ENCODE data around the gene RARS2.

The RARS2 gene

DNA sequence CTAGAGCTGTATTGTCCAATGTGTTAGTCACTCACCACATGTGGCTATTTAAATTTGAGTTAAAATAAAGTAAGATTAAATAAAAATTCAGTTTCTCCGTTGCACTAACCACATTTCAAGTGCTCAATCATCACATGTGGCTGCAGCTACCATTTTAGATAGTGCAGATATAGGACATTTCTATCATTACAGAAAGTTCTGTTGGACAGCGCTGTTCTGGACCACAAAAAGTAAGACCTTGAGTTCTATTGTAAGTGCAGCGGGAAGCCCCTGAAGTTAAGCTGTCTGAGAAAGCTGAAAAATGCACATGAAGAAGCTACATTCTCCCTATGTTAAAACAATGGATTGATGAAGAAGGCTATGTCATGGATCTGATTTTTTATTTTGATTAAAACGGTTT is 1.2 kb upstream of the RARS2 start:
- Mint-ChIP-seq H3K27me3 (no peaks in the 10 kb centered on the region), H3K4me1 (ENCODE audit: low read depth) (peaks cover 54% of the 10 kb centered on the region), H3K9me3 (ENCODE audit: low read depth) (no peaks in the 10 kb centered on the region), H3K36me3 (peaks cover 10% of the 10 kb centered on the region), H3K4me3 (peak overlapping the region; percentile 96), H3K27ac (no peak overlapping the region)

DNA sequence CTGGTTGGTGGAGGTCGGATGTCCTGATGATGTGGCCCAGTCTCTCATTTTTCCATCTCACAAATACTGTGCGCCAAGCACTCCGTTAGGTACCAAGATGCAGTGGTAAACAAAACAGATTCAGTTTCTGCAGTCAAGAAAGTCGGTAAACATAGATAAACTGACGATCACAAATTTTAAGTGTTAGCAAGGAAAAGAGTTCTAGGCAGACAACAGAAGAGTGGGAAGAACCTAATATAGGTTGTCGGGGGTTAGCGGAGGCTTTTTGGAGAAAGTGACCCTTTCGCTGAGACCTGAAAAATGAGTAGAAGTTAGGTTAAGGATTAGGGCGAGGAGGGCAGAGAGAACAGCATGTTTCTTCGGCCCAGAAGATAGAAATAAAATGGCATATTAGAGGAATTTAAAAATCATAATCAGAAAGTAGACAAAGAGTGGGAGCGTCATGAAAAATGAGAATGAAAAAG is 662 bp upstream of the RARS2 start:
- Mint-ChIP-seq H3K36me3 (peaks cover 13% of the 10 kb centered on the region), H3K4me1 (ENCODE audit: low read depth) (peaks cover 57% of the 10 kb centered on the region), H3K27ac (peak overlapping the region; percentile 92)

GRCh38 chr6:87588756-87589407 is 905 bp downstream of the RARS2 start:
- H3K4me3 Mint-ChIP-seq = peak overlapping the region; percentile 96
- H3K4me1 Mint-ChIP-seq (ENCODE audit: low read depth) = peaks cover 70% of the 10 kb centered on the region
- H3K36me3 Mint-ChIP-seq = peaks cover 13% of the 10 kb centered on the region
- H3K27me3 Mint-ChIP-seq = no peaks in the 10 kb centered on the region
- no peaks in the 10 kb centered on the region for H3K9me3 Mint-ChIP-seq (ENCODE audit: low read depth)
- peak overlapping the region; percentile 92 for H3K27ac Mint-ChIP-seq

More for the DNA sequence above, 662 bp upstream of the RARS2 start:
- Mint-ChIP-seq H3K4me3 (peak overlapping the region; percentile 96), H3K27me3 (no peaks in the 10 kb centered on the region), H3K9me3 (ENCODE audit: low read depth) (no peaks in the 10 kb centered on the region)

DNA sequence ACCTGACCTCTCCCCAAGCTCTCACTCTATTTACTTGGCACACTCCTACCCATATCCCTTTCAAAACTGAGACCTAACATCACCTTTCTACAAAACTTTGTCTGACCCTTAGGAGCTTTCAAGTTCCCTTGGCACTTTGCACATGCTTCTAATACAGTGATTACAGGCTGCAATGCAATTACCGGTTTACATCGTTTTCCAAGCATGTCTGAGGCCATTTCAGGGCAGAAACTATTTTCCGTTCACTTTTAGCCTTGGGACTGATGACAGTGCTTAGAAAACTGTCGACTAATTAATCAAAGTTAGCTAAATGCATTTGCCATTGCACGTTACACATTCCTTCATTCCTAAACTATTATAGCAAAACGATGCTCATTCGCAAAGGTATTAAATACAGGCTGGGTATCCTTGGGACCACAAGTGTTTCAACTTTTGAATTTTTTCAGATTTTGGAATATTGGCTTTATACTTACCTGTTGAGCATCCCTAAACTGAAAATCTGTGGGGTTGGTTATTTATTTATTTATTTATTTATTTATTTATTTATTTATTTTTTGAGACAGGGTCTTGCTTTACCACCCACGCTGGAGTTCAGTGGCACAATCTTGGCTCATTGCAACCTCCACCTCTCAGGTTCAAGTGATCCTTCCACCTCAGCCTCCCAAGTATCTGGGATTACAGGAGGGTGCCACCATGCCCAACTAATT is 3.3 kb downstream of the RARS2 start:
- Mint-ChIP-seq H3K27ac (peak overlapping the region; percentile 16), H3K4me1 (ENCODE audit: low read depth) (peaks cover 74% of the 10 kb centered on the region), H3K27me3 (no peaks in the 10 kb centered on the region), H3K9me3 (ENCODE audit: low read depth) (no peaks in the 10 kb centered on the region), H3K36me3 (peaks cover 18% of the 10 kb centered on the region), H3K4me3 (peak overlapping the region; percentile 30)

DNA sequence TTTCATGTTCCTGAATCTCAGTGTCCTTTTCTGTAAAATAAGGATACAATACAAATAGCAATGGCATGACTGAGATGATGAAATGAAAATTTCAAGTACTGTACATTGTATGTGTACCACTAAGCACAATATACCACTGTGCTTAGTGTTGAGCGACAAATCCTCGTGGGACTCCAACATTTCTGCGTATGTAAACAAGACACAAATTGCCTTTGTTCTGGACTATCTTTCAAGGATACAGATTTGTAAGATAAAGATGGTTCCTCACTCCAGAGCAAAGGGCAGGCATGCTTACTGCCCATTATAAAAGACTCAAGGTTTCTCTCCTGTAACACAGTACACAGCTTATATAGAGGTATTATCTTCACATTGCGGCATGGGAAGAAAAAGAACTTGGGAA is 6.0 kb downstream of the RARS2 start:
- Mint-ChIP-seq H3K9me3 (ENCODE audit: low read depth) (no peaks in the 10 kb centered on the region), H3K27ac (no peak overlapping the region), H3K27me3 (no peaks in the 10 kb centered on the region), H3K4me1 (ENCODE audit: low read depth) (peaks cover 57% of the 10 kb centered on the region), H3K36me3 (peaks cover 21% of the 10 kb centered on the region), H3K4me3 (no peak overlapping the region)

GRCh38 chr6:87575423-87575822 is 14.4 kb downstream of the RARS2 start:
- peaks cover 18% of the 10 kb centered on the region for H3K36me3 Mint-ChIP-seq
- peaks cover 55% of the 10 kb centered on the region for H3K4me1 Mint-ChIP-seq (ENCODE audit: low read depth)
- no peak overlapping the region for H3K4me3 Mint-ChIP-seq
- H3K27ac Mint-ChIP-seq = peak overlapping the region; percentile 4
- no peaks in the 10 kb centered on the region for H3K9me3 Mint-ChIP-seq (ENCODE audit: low read depth)
- no peaks in the 10 kb centered on the region for H3K27me3 Mint-ChIP-seq

GRCh38 chr6:87574237-87574804 is 15.5 kb downstream of the RARS2 start:
- H3K27me3 Mint-ChIP-seq = no peaks in the 10 kb centered on the region
- peaks cover 14% of the 10 kb centered on the region for H3K36me3 Mint-ChIP-seq
- peak overlapping the region; percentile 50 for H3K27ac Mint-ChIP-seq
- peak overlapping the region; percentile 36 for H3K4me3 Mint-ChIP-seq
- H3K9me3 Mint-ChIP-seq (ENCODE audit: low read depth) = no peaks in the 10 kb centered on the region
- peaks cover 56% of the 10 kb centered on the region for H3K4me1 Mint-ChIP-seq (ENCODE audit: low read depth)

- peak overlapping the region; percentile 35 for H3K27ac Mint-ChIP-seq
- H3K9me3 Mint-ChIP-seq (ENCODE audit: low read depth) = no peaks in the 10 kb centered on the region
These were observed 16.3 kb downstream of the RARS2 start for GRCh38 chr6:87573307-87574024.

DNA sequence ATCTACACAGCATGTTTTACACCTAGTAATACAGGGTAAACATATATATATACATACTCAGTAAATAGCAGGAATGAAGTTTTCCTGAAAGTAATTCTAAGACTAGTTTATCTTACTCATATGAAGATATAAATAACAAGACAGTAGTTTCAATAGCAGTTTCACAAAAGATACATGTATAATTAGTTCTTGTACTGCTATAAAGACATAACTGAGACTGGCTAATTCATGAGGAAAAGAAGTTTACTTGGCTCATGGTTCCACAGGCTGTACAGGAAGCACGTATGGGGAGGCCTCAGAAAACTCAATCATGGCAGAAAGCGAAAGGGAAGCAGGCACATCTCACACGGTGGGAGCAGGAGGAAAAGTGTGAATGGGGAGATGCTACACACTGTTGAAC is 16.9 kb downstream of the RARS2 start:
- no peak overlapping the region for H3K4me3 Mint-ChIP-seq
- H3K27ac Mint-ChIP-seq = peak overlapping the region; percentile 35
- peaks cover 14% of the 10 kb centered on the region for H3K36me3 Mint-ChIP-seq
- no peaks in the 10 kb centered on the region for H3K9me3 Mint-ChIP-seq (ENCODE audit: low read depth)
- no peaks in the 10 kb centered on the region for H3K27me3 Mint-ChIP-seq
- peaks cover 54% of the 10 kb centered on the region for H3K4me1 Mint-ChIP-seq (ENCODE audit: low read depth)

More at GRCh38 chr6:87573307-87574024, 16.3 kb downstream of the RARS2 start:
- Mint-ChIP-seq H3K4me3 (no peak overlapping the region), H3K4me1 (ENCODE audit: low read depth) (peaks cover 56% of the 10 kb centered on the region), H3K27me3 (no peaks in the 10 kb centered on the region), H3K36me3 (peaks cover 14% of the 10 kb centered on the region)

DNA sequence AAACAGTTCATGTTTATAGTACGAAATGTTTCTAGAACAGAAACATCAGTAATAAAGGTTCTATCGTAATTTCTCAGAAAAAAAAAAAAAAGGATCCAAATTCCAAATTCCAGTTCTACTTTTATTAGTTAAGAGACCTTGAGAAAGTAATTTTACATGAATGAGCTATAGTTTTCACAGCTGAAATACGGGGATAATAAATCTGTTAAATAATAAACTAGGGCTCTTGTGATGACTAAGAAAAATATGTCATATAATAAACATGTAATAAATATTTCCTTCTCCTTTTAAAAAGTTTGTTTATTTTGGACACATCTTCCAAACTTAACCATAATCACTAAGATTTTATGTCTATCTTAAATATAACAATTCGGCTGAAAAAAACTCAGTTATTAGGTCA is 17.8 kb downstream of the RARS2 start:
- peaks cover 12% of the 10 kb centered on the region for H3K36me3 Mint-ChIP-seq
- H3K27me3 Mint-ChIP-seq = no peaks in the 10 kb centered on the region
- H3K27ac Mint-ChIP-seq = no peak overlapping the region
- no peaks in the 10 kb centered on the region for H3K9me3 Mint-ChIP-seq (ENCODE audit: low read depth)
- no peak overlapping the region for H3K4me3 Mint-ChIP-seq
- peaks cover 50% of the 10 kb centered on the region for H3K4me1 Mint-ChIP-seq (ENCODE audit: low read depth)

DNA sequence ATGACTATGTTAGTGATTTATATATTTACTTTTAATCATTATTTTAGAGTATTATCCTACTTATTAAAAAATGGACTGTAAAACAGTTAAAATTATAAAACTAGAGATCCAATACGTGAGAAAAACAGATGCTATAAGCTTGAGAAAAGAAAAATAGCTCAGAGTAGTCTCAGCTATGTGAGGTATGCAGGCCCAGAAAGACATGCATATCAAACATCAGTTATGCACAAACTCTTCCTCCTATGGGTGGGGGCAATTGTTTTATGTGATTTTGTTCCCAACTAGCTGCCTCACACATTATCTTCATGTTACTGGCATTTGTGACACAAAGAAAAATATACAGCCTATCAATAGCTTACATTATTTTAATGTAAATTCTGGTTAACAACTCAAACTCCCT is 28.8 kb downstream of the RARS2 start:
- no peaks in the 10 kb centered on the region for H3K27me3 Mint-ChIP-seq
- H3K27ac Mint-ChIP-seq = no peak overlapping the region
- peaks cover 14% of the 10 kb centered on the region for H3K36me3 Mint-ChIP-seq
- peaks cover 3% of the 10 kb centered on the region for H3K4me1 Mint-ChIP-seq (ENCODE audit: low read depth)
- no peak overlapping the region for H3K4me3 Mint-ChIP-seq
- H3K9me3 Mint-ChIP-seq (ENCODE audit: low read depth) = no peaks in the 10 kb centered on the region

DNA sequence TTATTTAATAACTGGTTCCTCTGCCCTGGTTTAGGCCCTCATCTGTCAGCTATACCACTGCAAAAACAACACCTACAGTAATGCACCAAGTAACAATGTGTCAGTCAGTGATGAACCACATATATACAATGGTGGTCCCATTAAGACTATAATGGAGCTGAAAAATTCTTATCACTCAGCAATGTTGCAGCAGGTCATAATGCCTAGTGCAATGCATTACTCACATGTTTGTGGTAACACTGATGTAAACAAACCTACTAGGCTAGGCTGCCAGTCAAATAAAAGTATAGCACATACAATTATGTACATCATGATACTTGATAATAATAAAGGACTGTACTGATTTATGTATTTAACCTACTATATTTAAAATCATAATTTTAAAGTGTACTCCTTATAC is 31.3 kb downstream of the RARS2 start:
- Mint-ChIP-seq H3K27me3 (no peaks in the 10 kb centered on the region), H3K4me3 (no peak overlapping the region), H3K9me3 (ENCODE audit: low read depth) (no peaks in the 10 kb centered on the region), H3K4me1 (ENCODE audit: low read depth) (no peaks in the 10 kb centered on the region), H3K27ac (no peak overlapping the region), H3K36me3 (peaks cover 15% of the 10 kb centered on the region)

DNA sequence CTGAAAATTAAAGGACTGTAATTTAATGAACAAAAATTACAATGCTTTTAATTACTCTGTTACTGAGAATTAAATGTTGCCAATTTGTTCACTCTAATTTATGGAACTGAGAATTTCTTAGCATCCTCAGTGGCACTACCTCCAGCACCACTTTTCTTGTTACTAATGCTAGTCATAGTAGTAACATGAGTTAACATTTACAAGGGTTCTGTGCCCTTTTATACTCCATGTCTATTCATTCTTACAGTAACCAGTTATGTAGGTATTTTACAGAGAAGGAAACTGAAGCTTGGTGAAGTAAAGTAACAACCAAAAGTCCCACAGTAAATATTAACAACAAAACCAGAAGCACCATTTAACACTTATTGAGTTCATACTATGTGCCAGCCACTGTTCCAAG is 34.3 kb downstream of the RARS2 start:
- no peaks in the 10 kb centered on the region for H3K27me3 Mint-ChIP-seq
- no peak overlapping the region for H3K4me3 Mint-ChIP-seq
- peaks cover 9% of the 10 kb centered on the region for H3K36me3 Mint-ChIP-seq
- no peaks in the 10 kb centered on the region for H3K4me1 Mint-ChIP-seq (ENCODE audit: low read depth)
- H3K27ac Mint-ChIP-seq = no peak overlapping the region
- H3K9me3 Mint-ChIP-seq (ENCODE audit: low read depth) = no peaks in the 10 kb centered on the region

DNA sequence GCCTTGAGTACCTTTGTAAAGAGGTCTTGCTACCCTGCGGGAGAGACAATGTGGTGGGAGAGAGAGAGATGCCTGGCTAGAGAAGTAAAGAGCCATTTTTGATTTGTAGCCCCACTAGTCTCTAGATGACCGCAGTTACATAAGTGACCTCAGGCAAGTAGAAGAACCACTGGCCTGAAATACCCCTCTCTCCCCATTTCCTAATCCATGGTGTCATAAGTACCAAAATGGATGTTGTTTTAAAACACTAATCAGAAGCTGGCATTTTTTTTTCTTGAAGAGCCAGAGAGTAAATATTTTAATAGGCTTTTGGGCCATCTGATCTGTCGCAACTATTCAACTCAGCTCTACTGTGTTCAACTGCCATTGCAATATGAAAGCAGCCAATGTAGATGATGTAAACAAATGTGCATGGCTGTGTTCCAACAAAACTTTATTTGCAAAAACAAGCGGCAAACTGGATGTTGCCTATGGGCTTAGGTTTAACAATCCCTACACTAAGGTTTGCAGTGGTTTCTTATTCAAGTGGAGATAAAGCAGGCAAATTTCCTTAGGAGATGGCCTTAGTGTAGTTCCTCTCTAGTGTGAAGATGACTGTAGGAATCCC is 36.5 kb downstream of the RARS2 start:
- no peaks in the 10 kb centered on the region for H3K9me3 Mint-ChIP-seq (ENCODE audit: low read depth)
- H3K4me3 Mint-ChIP-seq = no peak overlapping the region
- no peak overlapping the region for H3K27ac Mint-ChIP-seq
- H3K36me3 Mint-ChIP-seq = peaks cover 14% of the 10 kb centered on the region
- no peaks in the 10 kb centered on the region for H3K4me1 Mint-ChIP-seq (ENCODE audit: low read depth)
- H3K27me3 Mint-ChIP-seq = no peaks in the 10 kb centered on the region

All from activated naive CD8-positive, alpha-beta T cell (primary cell).